Liver (tissue), 9 donors: ENCODE data around the gene SS18L1. TPM values are rescaled to one million over a fixed set of nuclear protein-coding genes. Genes with fewer than 3 reads are reported as not detected.

Experiments used
- DNase-seq: peaks from one replicate; pipeline ENCODE4 v3.0.0-alpha.2; 2017; ENCODE audit warnings: low spot score
- H3K27ac ChIP-seq, 2 donors: one replicate each; pipeline ENCODE4 v1.7.0; 2013; ENCODE audit warnings: inconsistent platforms in 2 of 2, low read length in 2 of 2, control low read depth in 1 of 2, low read depth in 1 of 2, mild to moderate bottlenecking in 1 of 2
- H3K27me3 ChIP-seq, 4 donors: one replicate each; pipeline versions ENCODE4 v1.6.1 to v1.7.0; 2013; ENCODE audit warnings: low read length in 3 of 4, inconsistent platforms in 1 of 4, mild to moderate bottlenecking in 1 of 4, moderate library complexity in 1 of 4; ENCODE audit not compliant: control insufficient read depth in 4 of 4, insufficient read depth in 4 of 4
- H3K36me3 ChIP-seq, 4 donors: one replicate each; pipeline versions ENCODE4 v1.6.1 to v1.7.0; 2013; ENCODE audit warnings: low read length in 3 of 4, mild to moderate bottlenecking in 3 of 4, low read depth in 1 of 4, moderate library complexity in 1 of 4; ENCODE audit not compliant: control insufficient read depth in 4 of 4, insufficient read depth in 3 of 4
- H3K4me1 ChIP-seq, 4 donors: one replicate each; pipeline versions ENCODE4 v1.6.1 to v1.7.0; 2013; ENCODE audit warnings: low read length in 3 of 4, mild to moderate bottlenecking in 3 of 4, moderate library complexity in 1 of 4; ENCODE audit not compliant: control insufficient read depth in 4 of 4, insufficient read depth in 4 of 4
- H3K4me3 ChIP-seq, 3 donors: one replicate each; pipeline versions ENCODE4 v1.6.1 to v1.7.0; 2013; ENCODE audit warnings: low read length in 3 of 3, control low read depth in 1 of 3, low read depth in 1 of 3, mild to moderate bottlenecking in 1 of 3
- H3K9ac ChIP-seq, 2 donors: one replicate each; pipeline ENCODE4 v1.7.0; 2013; ENCODE audit warnings: low read length in 2 of 2, mild to moderate bottlenecking in 2 of 2, moderate library complexity in 2 of 2, control low read depth in 1 of 2, low read depth in 1 of 2
- H3K9me3 ChIP-seq, 4 donors: one replicate each; pipeline versions ENCODE4 v1.6.1 to v1.7.0; 2013; ENCODE audit warnings: low read length in 3 of 4; ENCODE audit not compliant: control insufficient read depth in 4 of 4
- ATF3 ChIP-seq: IDR thresholded peaks from 2 replicates; pipeline ENCODE4 v1.6.1; 2016; ENCODE audit warnings: antibody characterized with exemption
- FOXA2 ChIP-seq: IDR thresholded peaks from 2 replicates; pipeline ENCODE4 v1.6.1; 2016; ENCODE audit warnings: antibody characterized with exemption
- GABPA ChIP-seq, 2 donors: IDR thresholded peaks in 1 of 2; conservative IDR thresholded peaks in 1 of 2; 2 replicates each; pipeline ENCODE4 v1.6.1; 2016; ENCODE audit warnings: antibody characterized with exemption in 2 of 2, mild to moderate bottlenecking in 1 of 2, moderate library complexity in 1 of 2
- HNF4A ChIP-seq, 2 donors: conservative IDR thresholded peaks; 2 replicates each; pipeline ENCODE4 v1.6.1; 2016; ENCODE audit warnings: antibody characterized with exemption in 2 of 2, mild to moderate bottlenecking in 2 of 2
- HNF4G ChIP-seq: IDR thresholded peaks from 2 replicates; pipeline ENCODE4 v1.6.1; 2016; ENCODE audit warnings: antibody characterized with exemption
- JUND ChIP-seq, 2 donors: IDR thresholded peaks; 2 replicates each; pipeline ENCODE4 v1.6.1; 2016; ENCODE audit warnings: antibody characterized with exemption in 2 of 2
- MAX ChIP-seq: IDR thresholded peaks from 2 replicates; pipeline ENCODE4 v1.6.1; 2016; ENCODE audit warnings: antibody characterized with exemption
- RAD21 ChIP-seq, 2 donors: IDR thresholded peaks; 2 replicates each; pipeline ENCODE4 v1.6.1; 2016; ENCODE audit warnings: antibody characterized with exemption in 2 of 2, mild to moderate bottlenecking in 2 of 2
- REST ChIP-seq: IDR thresholded peaks from 2 replicates; pipeline ENCODE4 v1.6.1; 2016; ENCODE audit warnings: antibody characterized with exemption, mild to moderate bottlenecking
- RXRA ChIP-seq, 2 donors: IDR thresholded peaks; 2 replicates each; pipeline ENCODE4 v1.6.1; 2017 to 2018; ENCODE audit warnings: antibody characterized with exemption in 2 of 2, mild to moderate bottlenecking in 1 of 2
- SP1 ChIP-seq: IDR thresholded peaks from 2 replicates; pipeline ENCODE4 v1.6.1; 2018; ENCODE audit warnings: antibody characterized with exemption, mild to moderate bottlenecking
- TAF1 ChIP-seq: conservative IDR thresholded peaks from 2 replicates; pipeline ENCODE4 v1.6.1; 2016; ENCODE audit warnings: antibody characterized with exemption, mild to moderate bottlenecking
- YY1 ChIP-seq: IDR thresholded peaks from 2 replicates; pipeline ENCODE4 v1.6.1; 2016; ENCODE audit warnings: antibody characterized with exemption, mild to moderate bottlenecking
- ZBTB33 ChIP-seq: IDR thresholded peaks from 2 replicates; pipeline ENCODE4 v1.6.1; 2016; ENCODE audit warnings: antibody characterized with exemption
- WGBS: extraction: QIAGEN DNeasy Blood & Tissue Kit; methylation state at CpG from one replicate; pipeline ENCODE4 v1.1.7; 2013; 5-methylcytosine and 5-hydroxymethylcytosine counted together
- polyA plus RNA-seq, 2 donors: library from polyadenylated mRNA; stranded (reverse) in 1 of 2; unstranded in 1 of 2; fragments of 200-250 nt in 1 of 2; fragments of >200 nt in 1 of 2; fragmentation: Nextera tagmentation in 1 of 2; extraction: Ambion mirVana in 1 of 2; gene quantifications; one replicate each; pipeline versions ENCODE4 v1.2.1 to v1.2.3, GENCODE V29; 2013 to 2015
- total RNA-seq, 2 donors: library from RNA; depleted of rRNA; stranded (reverse); fragments of >200 nt; gene quantifications; one replicate each; pipeline ENCODE4 v1.2.3, GENCODE V29; 2014
- donor health status: healthy.
- donor health status: healthy.
- donor health status: healthy.
- donor health status: healthy.
- donor health status: healthy.

Gene SS18L1
- total and polyA plus RNA-seq, 4 donors, result 6.1 to 24.3 (median 16.7) TPM

GRCh38 chr20:62192635-62193034 is 49.1 kb downstream of the SS18L1 start:
- H3K9me3 ChIP-seq, result no peaks in the 10 kb centered on the region
- H3K27ac ChIP-seq, result no peak overlapping the region
- peaks cover 0 to 20% (median 13%) of the 10 kb centered on the region in 4 donors for H3K36me3 ChIP-seq
- TF ChIP-seq REST, result no peak
- no peak for TF ChIP-seq FOXA2
- TF ChIP-seq MAX, result no peak
- no peak for TF ChIP-seq JUND (IDR thresholded peaks at IDR 0.05)
- TF ChIP-seq RXRA (IDR thresholded peaks at IDR 0.05), result no peak
- no peak for TF ChIP-seq GABPA (IDR thresholded peaks at IDR 0.05 in 1 of 2, conservative IDR thresholded peaks at IDR 0.05 in 1 of 2)
- TF ChIP-seq ZBTB33, result no peak
- no peak for TF ChIP-seq TAF1
- TF ChIP-seq SP1, result no peak
- no peak for TF ChIP-seq YY1
- TF ChIP-seq HNF4A (conservative IDR thresholded peaks at IDR 0.05), result no peak
- no peak for TF ChIP-seq ATF3
- TF ChIP-seq HNF4G, result no peak
- no peak for TF ChIP-seq RAD21 (IDR thresholded peaks at IDR 0.05)
- no peak for DNase-seq
- 83% methylated on average over 10 of the region's 10 CpGs for WGBS
- H3K4me3 ChIP-seq, result no peak overlapping the region
- H3K9ac ChIP-seq, result no peak overlapping the region
- H3K27me3 ChIP-seq, result no peaks in the 10 kb centered on the region
- peaks cover 0 to 11% (median 5%) of the 10 kb centered on the region in 4 donors for H3K4me1 ChIP-seq

- no peak for DNase-seq
- Histone ChIP-seq H3K36me3 (peaks cover 5 to 27% (median 18%) of the 10 kb centered on the region in 4 donors), H3K9ac (no peak overlapping the region), H3K9me3 (no peaks in the 10 kb centered on the region), H3K27me3 (no peaks in the 10 kb centered on the region), H3K27ac (no peak overlapping the region), H3K4me3 (no peak overlapping the region), H3K4me1 (peaks cover 0 to 11% (median 4%) of the 10 kb centered on the region in 4 donors)
- no peak for TF ChIP-seq YY1
- TF ChIP-seq HNF4A (conservative IDR thresholded peaks at IDR 0.05), result peak in 1 of 2 donors; percentile 15
- 66% methylated on average over 29 of the region's 29 CpGs for WGBS
Observed at GRCh38 chr20:62193079-62194025, 49.8 kb downstream of the SS18L1 start.
